ENCODE results near the gene SWT1.
"Not testable (repeated sequence)": the region's sequence is repeated elsewhere in the genome, so short reads cannot be mapped to it uniquely, and the experiment has no call there.

- not testable (repeated sequence) for TF ChIP-seq CTCF, POLR2A (IDR thresholded peaks at IDR 0.05)
These were observed 41.7 kb downstream of the SWT1 start for GRCh38 chr1:185198712-185199111.

All from tibial nerve (tissue), 3 donors.